ENCODE data around the gene TENM3.
A peak's percentile ranks its signal among the peaks of the same experiment; 100 is the strongest.
"Not testable (repeated sequence)": the region's sequence is repeated elsewhere in the genome, so short reads cannot be mapped to it uniquely, and the experiment has no call there.

The TENM3 gene

GRCh38 chr4:182243204-182243603 lies at the start of gene TENM3:
Gene TENM3, plus strand, starts transcription at chr4:182243402. Its CDS starts 80,619 bp downstream, at chr4:182324021.
- DNase-seq = not testable (repeated sequence)

GRCh38 chr4:182194091-182194824 lies 48.9 kb upstream of the TENM3 start:
- no peak for DNase-seq

GRCh38 chr4:182197611-182198010 lies 45.6 kb upstream of the TENM3 start:
- DNase-seq = no peak

GRCh38 chr4:182201871-182202270 lies 41.3 kb upstream of the TENM3 start:
- no peak for DNase-seq

GRCh38 chr4:182202650-182203049 lies 40.6 kb upstream of the TENM3 start:
- DNase-seq = no peak

- no peak for DNase-seq
Observed at GRCh38 chr4:182203872-182204411, 39.3 kb upstream of the TENM3 start.

GRCh38 chr4:182205306-182205705 lies 37.9 kb upstream of the TENM3 start:
- DNase-seq = no peak

GRCh38 chr4:182206266-182206665 lies 36.9 kb upstream of the TENM3 start:
- peak; percentile 21 for DNase-seq

GRCh38 chr4:182206916-182207315 lies 36.3 kb upstream of the TENM3 start:
- no peak for DNase-seq

GRCh38 chr4:182207830-182208396 lies 35.3 kb upstream of the TENM3 start:
- no peak for DNase-seq

- no peak for DNase-seq
Observed at GRCh38 chr4:182208526-182209050, 34.6 kb upstream of the TENM3 start.

- DNase-seq = peak; percentile 73
Observed at GRCh38 chr4:182212211-182212761, 30.9 kb upstream of the TENM3 start.

- DNase-seq = no peak
Observed at GRCh38 chr4:182213004-182213403, 30.2 kb upstream of the TENM3 start.

GRCh38 chr4:182215148-182215547 lies 28.1 kb upstream of the TENM3 start:
- DNase-seq = no peak

GRCh38 chr4:182216005-182216404 lies 27.2 kb upstream of the TENM3 start:
- no peak for DNase-seq

- no peak for DNase-seq
Observed at GRCh38 chr4:182219411-182220056, 23.7 kb upstream of the TENM3 start.

GRCh38 chr4:182221987-182222386 lies 21.2 kb upstream of the TENM3 start:
- DNase-seq = no peak

GRCh38 chr4:182222766-182223165 lies 20.4 kb upstream of the TENM3 start:
- peak; percentile 8 for DNase-seq

GRCh38 chr4:182223708-182224107 lies 19.5 kb upstream of the TENM3 start:
- no peak for DNase-seq

- no peak for DNase-seq
Observed at GRCh38 chr4:182224192-182224850, 18.9 kb upstream of the TENM3 start.

GRCh38 chr4:182225257-182225852 lies 17.8 kb upstream of the TENM3 start:
- DNase-seq = no peak

- DNase-seq = no peak
Observed at GRCh38 chr4:182227611-182228010, 15.6 kb upstream of the TENM3 start.
